LNCaP clone FGC (cell line): ENCODE data around the gene MMD.
"Not testable (repeated sequence)": the region's sequence is repeated elsewhere in the genome, so short reads cannot be mapped to it uniquely, and the experiment has no call there.

Experiments used
- DNase-seq: peaks from one replicate; pipeline ENCODE4 v3.0.0-alpha.2; 2011; ENCODE audit warnings: low read depth
- H3K4me3 ChIP-seq: 2 replicates; pipeline ENCODE4 v1.5.1; 2011; ENCODE audit warnings: mild to moderate bottlenecking, low read depth, low read length, control low read depth
- TF ChIP-seq, protein P1 (sequence below): IDR thresholded peaks from 2 replicates; pipeline ENCODE4 v1.5.1; 2012; ENCODE audit warnings: mild to moderate bottlenecking; ENCODE audit not compliant: control insufficient read depth, insufficient read depth; ENCODE audit errors: extremely low read depth

MMD gene

DNA sequence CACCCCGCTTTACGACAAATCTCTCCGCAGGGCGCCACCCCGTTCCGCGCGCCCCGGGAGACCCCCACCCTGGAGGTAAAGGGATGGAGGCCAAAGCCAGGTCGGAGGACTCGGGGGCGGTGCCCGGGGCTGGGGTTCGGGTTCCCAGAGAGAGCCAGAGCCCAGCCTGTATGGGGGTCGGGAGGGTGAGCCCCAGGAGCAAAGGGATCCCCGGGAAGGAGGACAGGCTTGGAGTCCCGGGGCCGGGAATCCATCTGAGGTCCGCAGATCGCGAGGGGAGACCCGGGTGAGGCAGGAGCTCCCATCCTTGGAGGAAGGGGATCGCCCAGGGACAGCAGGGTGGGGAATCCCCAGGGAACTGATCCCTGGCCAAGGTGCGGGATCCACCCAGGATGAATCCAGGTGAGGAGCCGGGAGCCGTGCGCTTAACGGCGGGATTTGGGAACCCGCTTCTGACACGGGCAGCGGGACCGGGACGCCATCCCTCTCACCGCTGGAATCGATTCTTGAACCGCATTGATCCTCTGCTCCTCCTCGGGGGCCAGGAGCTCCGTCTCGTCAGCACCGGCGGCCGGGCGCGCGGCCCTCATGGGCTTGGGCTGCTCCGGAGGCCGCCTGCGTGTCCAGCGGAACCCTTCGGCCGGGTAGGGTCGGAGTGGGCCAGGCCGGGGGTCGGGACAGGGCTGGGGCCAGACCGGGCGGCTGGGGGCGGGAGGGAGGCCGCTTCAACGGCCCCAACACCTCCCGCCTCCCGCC, at the start of gene MMD:
Gene MMD (minus strand): TSS at position 657 of the 756 bp plus-strand sequence. CDS start 140 bp downstream, at position 517.
- TF ChIP-seq, protein P1, sequence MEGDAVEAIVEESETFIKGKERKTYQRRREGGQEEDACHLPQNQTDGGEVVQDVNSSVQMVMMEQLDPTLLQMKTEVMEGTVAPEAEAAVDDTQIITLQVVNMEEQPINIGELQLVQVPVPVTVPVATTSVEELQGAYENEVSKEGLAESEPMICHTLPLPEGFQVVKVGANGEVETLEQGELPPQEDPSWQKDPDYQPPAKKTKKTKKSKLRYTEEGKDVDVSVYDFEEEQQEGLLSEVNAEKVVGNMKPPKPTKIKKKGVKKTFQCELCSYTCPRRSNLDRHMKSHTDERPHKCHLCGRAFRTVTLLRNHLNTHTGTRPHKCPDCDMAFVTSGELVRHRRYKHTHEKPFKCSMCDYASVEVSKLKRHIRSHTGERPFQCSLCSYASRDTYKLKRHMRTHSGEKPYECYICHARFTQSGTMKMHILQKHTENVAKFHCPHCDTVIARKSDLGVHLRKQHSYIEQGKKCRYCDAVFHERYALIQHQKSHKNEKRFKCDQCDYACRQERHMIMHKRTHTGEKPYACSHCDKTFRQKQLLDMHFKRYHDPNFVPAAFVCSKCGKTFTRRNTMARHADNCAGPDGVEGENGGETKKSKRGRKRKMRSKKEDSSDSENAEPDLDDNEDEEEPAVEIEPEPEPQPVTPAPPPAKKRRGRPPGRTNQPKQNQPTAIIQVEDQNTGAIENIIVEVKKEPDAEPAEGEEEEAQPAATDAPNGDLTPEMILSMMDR, result no peak
- DNase-seq, result no peak
- peak within 1 kb of the TSS; percentile 84 for H3K4me3 ChIP-seq

DNA sequence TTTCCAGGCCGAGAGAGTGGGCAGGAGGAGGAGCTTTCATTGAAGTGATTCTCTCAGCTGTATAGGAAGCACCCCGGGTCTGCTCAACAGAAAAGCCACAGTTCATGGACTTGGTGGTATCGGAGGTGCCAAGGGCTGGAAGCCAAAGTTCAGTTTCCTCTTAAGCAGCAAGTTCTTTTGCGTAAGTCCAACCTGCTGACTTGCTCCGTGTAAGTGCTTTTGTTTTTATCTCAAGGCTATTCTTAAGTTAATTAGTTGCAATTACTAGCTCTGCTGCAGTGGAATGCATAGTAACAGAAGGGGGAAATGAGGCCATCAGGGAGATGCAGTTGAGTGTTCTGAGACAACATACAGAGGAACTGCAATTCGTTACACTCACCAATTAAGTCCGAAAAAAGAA, 45.0 kb upstream of the MMD start:
- TF ChIP-seq, protein P1, result no peak
- H3K4me3 ChIP-seq, result no peak overlapping the region
- no peak for DNase-seq

GRCh38 chr17:55465771-55466170, 44.1 kb upstream of the MMD start:
- DNase-seq, H3K4me3 ChIP-seq: not testable (repeated sequence)

- H3K4me3 ChIP-seq, result no peak overlapping the region
- TF ChIP-seq, protein P1, result no peak
- no peak for DNase-seq
Observed at GRCh38 chr17:55463600-55463999, 42.0 kb upstream of the MMD start.

GRCh38 chr17:55462711-55463110, 41.1 kb upstream of the MMD start:
- no peak overlapping the region for H3K4me3 ChIP-seq
- TF ChIP-seq, protein P1, result no peak
- DNase-seq, result no peak

DNA sequence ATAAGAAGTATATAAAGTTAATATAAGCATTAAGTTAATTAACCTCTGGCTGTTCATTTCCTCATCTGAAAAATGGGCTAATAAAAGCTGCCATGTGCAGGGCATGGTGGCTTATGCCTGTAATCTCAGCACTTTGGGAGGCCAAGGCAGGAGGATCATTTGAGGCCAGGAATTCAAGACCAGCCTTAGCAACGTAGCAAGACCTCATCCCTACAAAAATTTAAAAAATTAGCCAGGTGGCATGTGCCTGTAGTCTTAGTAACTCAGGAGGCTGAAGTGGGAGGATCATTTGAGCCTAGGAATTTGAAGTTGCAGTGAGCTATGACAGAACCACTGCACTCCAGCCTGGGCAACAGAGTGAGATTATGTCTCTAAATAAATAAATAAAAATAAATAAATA, 40.6 kb upstream of the MMD start:
- no peak for DNase-seq
- TF ChIP-seq, protein P1, result no peak
- no peak overlapping the region for H3K4me3 ChIP-seq

DNA sequence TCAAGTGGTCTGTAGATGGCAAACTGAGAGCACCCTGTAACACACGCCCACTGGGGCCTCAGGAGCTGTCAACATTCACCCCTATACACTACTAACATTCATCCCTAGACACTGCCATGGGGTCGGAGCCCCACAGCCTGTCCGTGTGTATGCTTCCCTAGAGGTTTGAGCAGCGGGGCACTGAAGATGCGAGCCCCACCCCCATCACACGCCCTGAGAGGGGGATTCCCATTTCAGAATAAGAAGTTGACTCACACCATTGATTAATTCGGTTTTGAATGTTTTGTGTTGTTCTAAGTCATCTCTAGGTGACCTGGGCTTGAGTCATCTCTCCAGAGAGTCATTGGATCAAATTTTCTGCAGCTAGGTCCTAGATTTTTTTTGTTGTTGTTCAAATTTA, 37.3 kb upstream of the MMD start:
- TF ChIP-seq, protein P1, result no peak
- DNase-seq, result no peak
- H3K4me3 ChIP-seq, result no peak overlapping the region
